K562 (cell line): ENCODE measurements around the gene GRK4. TPM values are rescaled to one million over a fixed set of nuclear protein-coding genes. Genes with fewer than 3 reads are reported as not detected.
A peak's percentile ranks its signal among the peaks of the same experiment; 100 is the strongest.

Experiments used
- ATF1 ChIP-seq, 2 experiments: fragments of 450-650 bp in 1 of 2; IDR thresholded peaks; 2 replicates each; pipeline ENCODE4 v1.6.1; 2016; ENCODE audit warnings: missing compliant biosample characterization in 1 of 2, missing genetic modification characterization in 1 of 2
- ATF7 ChIP-seq: fragments of 450-650 bp; IDR thresholded peaks from 2 replicates; pipeline ENCODE4 v1.7.1; 2014; ENCODE audit warnings: mild to moderate bottlenecking, moderate library complexity
- CTCFL ChIP-seq: IDR thresholded peaks from 2 replicates; pipeline ENCODE4 v1.6.1; 2011; ENCODE audit warnings: borderline replicate concordance, low read depth, mild to moderate bottlenecking, moderate library complexity, low read length; ENCODE audit not compliant: insufficient read depth, poor library complexity, severe bottlenecking
- GTF2E2 ChIP-seq: fragments of 200-800 bp; sonication (Bioruptor generic); IDR thresholded peaks from 2 replicates; pipeline ENCODE4 v1.6.1; 2016; ENCODE audit warnings: missing genetic modification characterization, missing compliant biosample characterization
- PHTF2 ChIP-seq: fragments of 250-450 bp; sonication (Bioruptor Pico); IDR thresholded peaks from 2 replicates; pipeline ENCODE4 v1.5.0; 2021; ENCODE audit warnings: mild to moderate bottlenecking
- RBM34 ChIP-seq: fragments of 200-400 bp; formaldehyde crosslinking; IDR thresholded peaks from 2 replicates; pipeline ENCODE4 v1.6.1; 2018; ENCODE audit warnings: low read length, borderline replicate concordance; ENCODE audit not compliant: insufficient read depth
- REST ChIP-seq, 2 experiments: fragments of 450-650 bp; formaldehyde crosslinking in 1 of 2; IDR thresholded peaks; 2 replicates each; pipeline versions ENCODE4 v1.4.0 to v1.6.1; 2014 to 2020; ENCODE audit warnings: mild to moderate bottlenecking in 2 of 2, borderline replicate concordance in 1 of 2, low read depth in 1 of 2
- SRSF3 ChIP-seq: fragments of 200-400 bp; formaldehyde crosslinking; IDR thresholded peaks from 2 replicates; pipeline ENCODE4 v1.6.1; 2016; ENCODE audit warnings: mild to moderate bottlenecking, low read length, moderate library complexity; ENCODE audit not compliant: insufficient read depth
- ZBTB5 ChIP-seq: fragments of 450-650 bp; IDR thresholded peaks from 2 replicates; pipeline ENCODE4 v1.6.1; 2017; ENCODE audit warnings: antibody characterized with exemption
- polyA plus RNA-seq, 8 experiments: library from polyadenylated mRNA; depleted of rRNA in 4 of 8; stranded (reverse) in 5 of 8; unstranded in 3 of 8; fragments of >200 nt; fragmentation: Nextera tagmentation in 2 of 8; fragmentation: Illumina TruSeq in 1 of 8; extraction: Ambion mirVana in 2 of 8; extraction: Trizol in 1 of 8; gene quantifications; 2 replicates each; pipeline versions ENCODE4 v1.2.1 to v1.2.3, GENCODE V29; 2011 to 2014; ENCODE audit warnings: inconsistent platforms in 1 of 8, missing spikeins in 1 of 8
- total RNA-seq, 7 experiments: library from RNA; depleted of rRNA in 6 of 7; stranded (reverse); fragments of >200 nt in 6 of 7; fragmentation: Illumina TruSeq in 2 of 7; extraction: Trizol in 2 of 7; gene quantifications; 2 replicates each; pipeline versions ENCODE4 v1.2.1 to v1.2.3, GENCODE V29; 2011 to 2021; ENCODE audit warnings: low replicate concordance in 1 of 7

Gene GRK4
- total and polyA plus RNA-seq, 9 of the 15 experiments (the other 6 are each of a cell fraction or from before 2014, with no cell fraction given) = 1.1 to 4.8 (median 2.6) TPM

- peak; percentile 45 for TF ChIP-seq REST (IDR thresholded peaks at IDR 0.05; ENCODE audit: borderline replicate concordance)
- no peak for TF ChIP-seq REST (CRISPR knock-in tag; IDR thresholded peaks at IDR 0.05; ENCODE audit: low read depth)
- TF ChIP-seq CTCFL = peak; percentile 36
- TF ChIP-seq ZBTB5 = no peak
- TF ChIP-seq PHTF2 (CRISPR knock-in tag) = no peak
- no peak for TF ChIP-seq GTF2E2 (tag)
- TF ChIP-seq SRSF3 = no peak
- TF ChIP-seq ATF7 = 0 out of 2 replicates have a peak, but pooled peaks have one; percentile 36
- no peak for TF ChIP-seq ATF1 (CRISPR knock-in tag; IDR thresholded peaks at IDR 0.05)
- TF ChIP-seq ATF1 (tag; IDR thresholded peaks at IDR 0.05) = 0 out of 2 replicates have a peak, but pooled peaks have one; percentile 22
- TF ChIP-seq RBM34 = no peak
These were observed 84.3 kb downstream of the GRK4 start (continued) for GRCh38 chr4:3047464-3048286.
